Measurements from ENCODE around the gene CREB5. TPM values are rescaled to one million over a fixed set of nuclear protein-coding genes. Genes with fewer than 3 reads are reported as not detected.

The CREB5 gene
- total RNA-seq, 1 experiment from 2014 or later, result 19.2 TPM

DNA sequence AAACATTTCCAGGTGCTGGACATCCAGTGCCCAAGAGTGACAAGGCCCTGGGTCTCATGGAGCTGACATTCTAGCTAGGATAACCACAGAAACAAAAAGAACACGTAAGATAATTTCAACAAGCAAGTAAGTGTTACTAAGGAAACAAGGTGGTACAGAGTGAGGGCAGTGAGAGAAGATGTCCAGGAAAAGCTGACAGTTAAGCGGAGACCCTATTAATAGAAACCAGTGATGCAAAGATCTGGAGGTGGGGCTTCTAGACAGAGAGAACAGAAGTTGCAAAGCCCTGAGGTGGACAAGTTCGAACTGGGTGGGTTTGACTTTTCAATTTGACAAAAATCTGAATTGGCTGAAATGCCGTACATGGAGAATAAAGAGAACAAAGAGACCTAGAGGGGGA, 449.5 kb downstream of the CREB5 start:
- DNase-seq, result no peak
- Mint-ChIP-seq H3K27ac (ENCODE audit: unreplicated experiment) (no peak overlapping the region), H3K9me3 (ENCODE audit: low read depth, unreplicated experiment) (peaks cover 3% of the 10 kb centered on the region), H3K27me3 (ENCODE audit: unreplicated experiment) (no peaks in the 10 kb centered on the region), H3K4me3 (ENCODE audit: low read depth, unreplicated experiment) (no peak overlapping the region), H3K4me1 (ENCODE audit: low read depth, unreplicated experiment) (peaks cover 25% of the 10 kb centered on the region), H3K36me3 (ENCODE audit: insufficient read depth, unreplicated experiment) (no peaks in the 10 kb centered on the region)
- intact Hi-C loops (cut with micrococcal nuclease; ENCODE audit: unreplicated experiment), result no loop called here
- BruUV-seq (replicated peaks), result no TSS peak
- TF ChIP-seq CTCF (IDR thresholded peaks at IDR 0.05; ENCODE audit: unreplicated experiment), result no peak
- CTCF ChIA-PET, result no interaction called here

GRCh38 chr7:28862595-28863272, 450.4 kb downstream of the CREB5 start:
- Mint-ChIP-seq H3K4me1 (ENCODE audit: low read depth, unreplicated experiment) (peaks cover 17% of the 10 kb centered on the region), H3K36me3 (ENCODE audit: insufficient read depth, unreplicated experiment) (no peaks in the 10 kb centered on the region), H3K4me3 (ENCODE audit: low read depth, unreplicated experiment) (no peak overlapping the region), H3K9me3 (ENCODE audit: low read depth, unreplicated experiment) (no peaks in the 10 kb centered on the region), H3K27me3 (ENCODE audit: unreplicated experiment) (no peaks in the 10 kb centered on the region), H3K27ac (ENCODE audit: unreplicated experiment) (no peak overlapping the region)
- CTCF ChIA-PET, result no interaction called here
- intact Hi-C loops (cut with micrococcal nuclease; ENCODE audit: unreplicated experiment), result no loop called here
- no peak for TF ChIP-seq CTCF (IDR thresholded peaks at IDR 0.05; ENCODE audit: unreplicated experiment)
- BruUV-seq (replicated peaks), result no TSS peak
- no peak for DNase-seq

- Mint-ChIP-seq H3K4me1 (ENCODE audit: low read depth, unreplicated experiment) (no peaks in the 10 kb centered on the region), H3K36me3 (ENCODE audit: insufficient read depth, unreplicated experiment) (no peaks in the 10 kb centered on the region), H3K27ac (ENCODE audit: unreplicated experiment) (no peak overlapping the region), H3K4me3 (ENCODE audit: low read depth, unreplicated experiment) (no peak overlapping the region), H3K9me3 (ENCODE audit: low read depth, unreplicated experiment) (no peaks in the 10 kb centered on the region), H3K27me3 (ENCODE audit: unreplicated experiment) (no peaks in the 10 kb centered on the region)
- intact Hi-C loops (cut with micrococcal nuclease; ENCODE audit: unreplicated experiment), result no loop called here
- BruUV-seq (replicated peaks), result no TSS peak
- CTCF ChIA-PET, result interaction anchor here (1.4 kb wide), 1 partner anchor 11 kb away, joined by 3 read pairs; no protein-coding TSS in a partner anchor
- no peak for DNase-seq
- TF ChIP-seq CTCF (IDR thresholded peaks at IDR 0.05; ENCODE audit: unreplicated experiment), result no peak
These were observed 453.4 kb downstream of the CREB5 start for GRCh38 chr7:28865601-28866144.

- Mint-ChIP-seq H3K36me3 (ENCODE audit: insufficient read depth, unreplicated experiment) (no peaks in the 10 kb centered on the region), H3K27me3 (ENCODE audit: unreplicated experiment) (no peaks in the 10 kb centered on the region), H3K27ac (ENCODE audit: unreplicated experiment) (no peak overlapping the region), H3K4me1 (ENCODE audit: low read depth, unreplicated experiment) (no peaks in the 10 kb centered on the region), H3K4me3 (ENCODE audit: low read depth, unreplicated experiment) (no peak overlapping the region), H3K9me3 (ENCODE audit: low read depth, unreplicated experiment) (no peaks in the 10 kb centered on the region)
- DNase-seq, result no peak
- BruUV-seq (replicated peaks), result no TSS peak
- intact Hi-C loops (cut with micrococcal nuclease; ENCODE audit: unreplicated experiment), result no loop called here
- CTCF ChIA-PET, result no interaction called here
- TF ChIP-seq CTCF (IDR thresholded peaks at IDR 0.05; ENCODE audit: unreplicated experiment), result no peak
These were observed 456.4 kb downstream of the CREB5 start for GRCh38 chr7:28868712-28869111.

Measured in Calu3 (cell line).